Measurements from ENCODE around the gene CXCL8.

Gene CXCL8

DNA sequence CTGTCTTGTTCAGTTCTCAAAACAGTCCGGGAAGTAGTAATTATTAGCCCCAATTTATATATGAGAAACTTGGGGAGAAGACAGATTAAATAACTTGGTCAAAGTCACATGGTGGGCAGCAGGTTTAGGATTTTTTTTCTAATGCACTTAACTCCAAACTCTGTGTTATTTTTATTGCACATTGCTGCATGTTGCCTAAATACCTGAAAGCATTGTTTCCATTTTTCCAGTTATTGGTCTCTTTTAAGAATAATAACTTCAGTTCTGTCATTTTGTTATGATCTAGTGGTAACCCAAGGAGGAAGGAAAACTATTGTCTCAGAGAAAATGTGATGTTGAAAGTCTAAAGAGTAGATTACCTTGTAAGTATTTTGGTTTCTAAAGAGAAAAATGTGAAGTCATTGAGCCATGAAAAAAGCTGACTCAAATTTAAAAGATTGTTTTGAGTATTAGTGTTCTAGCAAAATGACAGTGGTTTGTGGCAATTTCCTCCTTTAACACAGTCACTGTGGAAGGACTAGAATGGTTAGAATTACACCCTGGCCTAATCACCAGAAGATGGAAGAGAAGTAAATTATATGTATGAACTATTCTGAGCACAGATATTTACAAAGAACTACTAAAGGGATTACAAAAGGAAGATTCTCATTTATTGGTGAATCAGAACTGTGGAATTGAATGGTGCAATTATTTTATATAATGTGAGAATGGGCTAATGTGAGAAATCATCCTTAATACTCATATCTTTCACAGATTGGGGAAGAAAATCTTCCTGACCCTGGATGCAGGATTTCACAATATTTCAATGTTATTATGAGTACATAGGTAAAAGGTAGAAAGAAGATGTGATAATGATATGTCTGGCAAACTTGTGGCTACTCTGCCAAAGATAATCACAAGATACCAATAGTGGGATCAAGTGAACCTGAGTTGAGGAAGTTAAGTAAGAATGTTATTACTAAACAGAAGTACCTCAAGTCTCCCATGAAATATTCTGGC, 21.7 kb upstream of the CXCL8 start:
- no peak for DNase-seq (ENCODE audit: low spot score)

- no peak for DNase-seq (ENCODE audit: low spot score)
Observed at GRCh38 chr4:73721435-73721834, 18.9 kb upstream of the CXCL8 start.

DNA sequence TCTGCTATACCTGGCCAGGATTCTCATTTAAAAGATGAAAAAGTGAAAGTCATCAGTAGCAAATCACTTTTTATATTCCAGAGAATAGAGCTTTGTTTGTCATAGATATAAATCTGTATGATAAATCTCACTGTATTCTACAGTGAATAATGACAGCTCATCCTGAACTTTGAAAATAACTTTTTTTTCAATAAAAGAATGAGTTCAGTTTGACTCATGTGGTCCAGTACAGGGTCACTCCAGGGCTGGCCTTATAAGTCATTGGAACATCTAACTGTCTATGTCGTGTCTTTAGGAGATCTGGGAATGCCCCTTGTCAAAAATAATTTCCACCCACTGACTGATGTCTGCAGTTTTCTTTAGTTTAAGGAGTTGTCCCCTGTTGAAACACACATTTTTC, 18.5 kb upstream of the CXCL8 start:
- DNase-seq (ENCODE audit: low spot score) = no peak

DNA sequence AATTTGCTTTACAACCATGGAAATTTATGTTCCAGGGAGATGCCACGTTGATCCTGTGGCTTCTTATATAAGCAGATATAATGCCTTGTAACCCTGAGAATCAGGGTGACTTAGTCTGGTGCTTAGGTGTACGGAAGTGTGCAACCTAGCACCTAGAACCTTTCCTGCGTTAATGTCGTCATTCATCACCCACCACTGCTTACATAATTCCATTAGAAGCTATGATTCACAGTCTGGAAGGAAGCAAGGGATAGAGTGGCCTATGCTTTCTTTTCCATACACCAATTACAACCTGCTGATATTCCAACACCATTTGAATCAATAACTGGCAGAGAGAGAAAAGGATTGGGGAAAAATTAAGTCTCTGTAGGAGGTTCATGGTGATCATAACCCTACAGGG, 17.3 kb upstream of the CXCL8 start:
- no peak for DNase-seq (ENCODE audit: low spot score)

DNA sequence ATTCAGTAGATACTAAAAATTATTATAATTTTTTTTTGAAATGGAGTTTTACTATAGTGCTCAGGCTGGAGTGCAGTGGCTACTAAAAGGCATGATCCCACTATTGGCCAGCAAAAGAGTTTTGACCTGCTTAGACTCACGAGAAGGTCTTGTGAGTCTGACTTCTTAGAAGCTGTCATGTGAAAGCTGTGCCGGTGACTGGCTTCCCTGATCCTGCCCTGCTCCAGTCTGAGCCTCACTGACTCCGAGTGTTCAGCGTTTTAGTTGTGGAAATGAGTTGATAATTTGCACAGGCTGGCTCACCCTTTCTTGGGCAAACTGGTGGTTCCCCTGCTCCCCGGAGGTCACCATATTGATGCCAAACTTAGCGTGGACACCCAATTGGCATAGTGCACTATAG, 16.4 kb upstream of the CXCL8 start:
- no peak for DNase-seq (ENCODE audit: low spot score)

DNA sequence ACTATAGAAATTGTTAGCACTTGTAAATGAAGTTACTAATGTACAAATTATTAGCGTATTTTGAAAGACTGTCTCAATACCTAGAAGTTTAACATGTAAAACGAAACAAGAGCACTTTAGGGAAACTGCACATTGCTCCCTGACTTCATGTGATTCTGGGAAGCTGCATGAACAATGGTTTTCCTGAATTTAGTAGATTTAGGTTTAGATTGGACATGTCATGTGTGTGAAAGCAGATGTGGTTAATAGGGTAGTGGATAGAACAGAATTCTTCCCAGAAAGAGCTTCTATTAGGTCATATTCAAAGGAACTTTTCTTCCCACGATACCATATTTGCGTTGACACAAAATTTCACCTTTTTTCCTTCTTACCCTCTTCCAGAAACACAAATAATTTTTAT, 14.9 kb upstream of the CXCL8 start:
- no peak for DNase-seq (ENCODE audit: low spot score)

GRCh38 chr4:73725985-73726384, 14.4 kb upstream of the CXCL8 start:
- DNase-seq (ENCODE audit: low spot score) = no peak

- DNase-seq (ENCODE audit: low spot score) = no peak
Observed at GRCh38 chr4:73727685-73728084, 12.7 kb upstream of the CXCL8 start.

GRCh38 chr4:73728091-73728741, 12.2 kb upstream of the CXCL8 start:
- no peak for DNase-seq (ENCODE audit: low spot score)

DNA sequence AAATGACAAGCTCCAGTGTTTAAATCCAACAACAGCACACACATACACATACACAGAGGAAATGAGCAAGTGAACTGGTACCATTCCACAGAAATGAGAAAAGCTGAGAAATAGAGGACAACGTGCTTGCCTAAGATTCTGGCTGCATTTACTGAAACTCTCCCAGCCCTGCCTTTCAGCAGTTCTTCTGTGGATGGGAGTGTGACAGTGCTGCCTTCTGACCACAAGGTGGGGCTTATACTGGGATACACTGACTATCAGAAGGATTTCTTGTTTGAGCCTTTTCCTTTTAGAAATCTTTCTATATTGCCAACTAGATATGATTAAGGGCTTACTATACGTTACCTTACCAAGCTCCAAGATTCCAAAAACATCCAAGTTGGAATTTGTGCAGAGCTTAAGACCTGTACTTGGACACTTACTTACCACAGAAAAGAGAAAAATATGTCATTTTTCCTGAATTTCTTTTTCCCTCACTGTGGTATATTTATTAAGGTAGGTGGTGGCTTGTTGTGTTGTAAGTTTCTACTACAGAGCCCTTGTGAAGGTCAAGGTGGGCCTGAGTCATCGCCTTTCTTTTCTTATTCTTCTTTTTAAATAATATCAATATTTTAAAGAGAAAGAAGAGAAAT, 10.7 kb upstream of the CXCL8 start:
- DNase-seq (ENCODE audit: low spot score) = no peak

DNA sequence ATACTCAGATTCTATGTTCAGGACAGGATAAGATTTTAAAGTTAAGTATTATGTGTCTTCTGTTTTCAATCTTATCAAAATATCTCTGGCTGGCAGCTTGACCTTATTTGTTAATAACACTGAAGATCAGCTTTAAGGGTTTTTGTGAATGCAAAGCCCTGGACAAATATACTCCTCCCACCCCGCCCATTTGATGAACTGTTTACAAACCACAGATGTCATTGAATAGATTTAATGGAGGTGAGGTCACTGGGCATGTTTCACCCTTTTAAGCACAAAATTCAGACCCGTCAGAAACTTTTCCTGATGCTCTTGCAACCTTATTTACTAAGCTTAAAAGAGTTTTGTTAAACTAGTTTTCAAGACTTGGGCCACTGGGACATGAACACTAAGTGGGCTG, 10.1 kb upstream of the CXCL8 start:
- DNase-seq (ENCODE audit: low spot score) = no peak

GRCh38 chr4:73730867-73731266, 9.5 kb upstream of the CXCL8 start:
- no peak for DNase-seq (ENCODE audit: low spot score)

DNA sequence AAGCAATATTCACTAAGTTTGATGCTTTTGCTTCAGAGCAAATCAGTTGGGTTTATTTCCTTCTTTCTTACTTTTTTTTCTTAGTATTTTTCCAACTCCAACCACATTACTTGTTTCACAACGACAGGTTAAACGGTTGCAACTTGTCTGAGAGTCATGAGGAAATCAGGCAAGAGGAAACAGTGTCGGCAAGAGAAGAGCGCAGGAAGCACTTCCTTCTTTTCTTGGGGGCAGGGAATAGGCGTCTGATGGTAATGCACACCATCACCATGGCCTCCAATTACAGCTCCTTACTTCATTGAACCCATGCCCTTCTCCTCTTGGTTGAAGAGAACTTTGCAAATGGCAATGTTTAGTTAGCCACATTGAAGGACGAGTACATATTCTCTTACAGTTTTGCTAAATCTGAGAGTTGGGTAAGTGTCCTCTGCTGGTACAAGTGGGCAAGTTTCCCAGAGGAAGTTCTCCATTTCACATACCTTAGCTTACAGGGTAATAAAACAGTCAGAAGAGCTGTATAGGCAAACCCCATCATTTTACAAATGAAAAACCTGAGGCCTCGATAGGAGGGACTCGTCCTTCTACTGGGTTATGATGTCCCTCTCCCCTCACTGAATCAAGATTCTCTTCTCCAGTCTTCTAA, 8.3 kb upstream of the CXCL8 start:
- no peak for DNase-seq (ENCODE audit: low spot score)

DNA sequence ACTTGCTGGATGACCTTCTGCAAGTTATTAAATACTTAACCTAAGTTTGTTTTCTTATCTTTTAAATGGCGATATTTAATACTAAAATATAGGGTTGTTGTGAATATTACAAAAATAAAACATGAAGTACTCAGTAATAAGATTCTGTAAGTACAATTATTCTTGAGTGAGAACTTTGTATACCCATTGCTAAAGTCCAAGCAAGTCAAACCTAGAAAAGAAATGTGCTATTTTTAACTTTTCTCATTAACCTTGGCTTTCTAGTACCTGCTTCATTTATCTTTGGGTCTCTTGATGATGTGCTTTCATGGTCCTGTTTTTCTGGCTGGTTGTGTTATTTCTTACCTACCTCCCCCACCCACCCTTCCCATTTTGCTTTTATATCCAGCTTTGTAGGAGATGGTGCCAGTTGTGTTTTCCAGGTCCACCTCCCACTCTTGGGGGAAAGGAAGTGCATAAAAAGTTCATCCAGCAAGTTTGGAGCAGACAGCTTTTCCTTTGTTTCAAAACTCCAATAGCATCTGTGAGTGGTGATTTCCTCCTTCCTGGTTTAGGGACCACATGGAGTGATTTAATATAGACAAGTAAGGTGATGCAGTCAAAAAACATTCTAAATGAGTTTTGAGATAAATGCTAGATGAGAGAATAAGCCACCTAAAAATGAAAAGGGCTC, 7.5 kb upstream of the CXCL8 start:
- DNase-seq (ENCODE audit: low spot score) = no peak

DNA sequence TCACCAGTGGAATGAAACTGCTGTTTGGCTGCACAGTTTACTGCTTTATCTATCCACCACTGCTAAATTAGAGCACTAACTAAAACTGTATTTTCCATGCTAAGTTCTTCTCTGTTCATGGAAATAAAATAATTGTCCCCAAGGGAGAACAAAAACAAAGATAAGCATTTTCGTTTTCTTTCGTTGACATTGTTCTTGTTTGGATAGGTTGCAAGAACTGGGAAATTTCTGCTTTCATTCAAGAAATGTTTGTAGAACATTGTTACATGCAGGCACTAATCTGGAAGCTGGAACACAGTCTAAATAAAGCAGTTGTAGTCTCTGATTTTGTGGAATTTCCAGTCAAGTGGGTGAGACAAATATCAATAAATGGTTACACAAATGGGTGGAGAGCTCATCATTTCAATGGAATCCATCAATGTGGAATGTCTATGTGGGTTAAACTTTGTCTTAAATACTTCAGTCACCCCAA, 5.8 kb upstream of the CXCL8 start:
- no peak for DNase-seq (ENCODE audit: low spot score)

DNA sequence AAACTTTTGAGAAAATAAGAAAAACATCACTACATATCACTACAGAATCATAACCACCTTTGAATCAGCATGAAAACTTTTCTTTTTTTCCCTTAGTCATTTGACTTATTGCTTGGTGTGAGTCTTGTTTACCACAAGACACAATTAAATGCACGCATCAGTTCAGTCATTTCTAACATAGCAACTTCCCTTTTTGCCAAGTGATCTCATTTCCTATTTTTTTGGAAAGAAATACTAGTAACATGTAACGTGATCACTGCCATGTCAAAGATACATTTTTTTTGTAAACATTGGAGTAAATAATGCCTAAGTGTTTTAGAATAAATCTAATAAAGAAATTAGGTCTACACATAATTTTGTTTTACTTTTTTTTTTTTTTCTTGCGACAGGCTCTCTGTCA, 5.1 kb upstream of the CXCL8 start:
- DNase-seq (ENCODE audit: low spot score) = no peak

GRCh38 chr4:73741031-73741749, 821 bp downstream of the CXCL8 start:
- no peak for DNase-seq (ENCODE audit: low spot score)

DNA sequence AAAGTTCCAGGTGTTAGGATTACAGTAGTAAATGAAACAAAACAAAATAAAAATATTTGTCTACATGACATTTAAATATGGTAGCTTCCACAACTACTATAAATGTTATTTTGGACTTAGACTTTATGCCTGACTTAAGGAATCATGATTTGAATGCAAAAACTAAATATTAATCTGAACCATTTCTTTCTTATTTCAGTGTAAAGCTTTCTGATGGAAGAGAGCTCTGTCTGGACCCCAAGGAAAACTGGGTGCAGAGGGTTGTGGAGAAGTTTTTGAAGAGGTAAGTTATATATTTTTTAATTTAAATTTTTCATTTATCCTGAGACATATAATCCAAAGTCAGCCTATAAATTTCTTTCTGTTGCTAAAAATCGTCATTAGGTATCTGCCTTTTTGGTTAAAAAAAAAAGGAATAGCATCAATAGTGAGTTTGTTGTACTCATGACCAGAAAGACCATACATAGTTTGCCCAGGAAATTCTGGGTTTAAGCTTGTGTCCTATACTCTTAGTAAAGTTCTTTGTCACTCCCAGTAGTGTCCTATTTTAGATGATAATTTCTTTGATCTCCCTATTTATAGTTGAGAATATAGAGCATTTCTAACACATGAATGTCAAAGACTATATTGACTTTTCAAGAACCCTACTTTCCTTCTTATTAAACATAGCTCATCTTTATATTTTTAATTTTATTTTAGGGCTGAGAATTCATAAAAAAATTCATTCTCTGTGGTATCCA, 1.6 kb downstream of the CXCL8 start:
- DNase-seq (ENCODE audit: low spot score) = no peak

DNA sequence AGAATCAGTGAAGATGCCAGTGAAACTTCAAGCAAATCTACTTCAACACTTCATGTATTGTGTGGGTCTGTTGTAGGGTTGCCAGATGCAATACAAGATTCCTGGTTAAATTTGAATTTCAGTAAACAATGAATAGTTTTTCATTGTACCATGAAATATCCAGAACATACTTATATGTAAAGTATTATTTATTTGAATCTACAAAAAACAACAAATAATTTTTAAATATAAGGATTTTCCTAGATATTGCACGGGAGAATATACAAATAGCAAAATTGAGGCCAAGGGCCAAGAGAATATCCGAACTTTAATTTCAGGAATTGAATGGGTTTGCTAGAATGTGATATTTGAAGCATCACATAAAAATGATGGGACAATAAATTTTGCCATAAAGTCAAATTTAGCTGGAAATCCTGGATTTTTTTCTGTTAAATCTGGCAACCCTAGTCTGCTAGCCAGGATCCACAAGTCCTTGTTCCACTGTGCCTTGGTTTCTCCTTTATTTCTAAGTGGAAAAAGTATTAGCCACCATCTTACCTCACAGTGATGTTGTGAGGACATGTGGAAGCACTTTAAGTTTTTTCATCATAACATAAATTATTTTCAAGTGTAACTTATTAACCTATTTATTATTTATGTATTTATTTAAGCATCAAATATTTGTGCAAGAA, 2.3 kb downstream of the CXCL8 start:
- DNase-seq (ENCODE audit: low spot score) = no peak

DNA sequence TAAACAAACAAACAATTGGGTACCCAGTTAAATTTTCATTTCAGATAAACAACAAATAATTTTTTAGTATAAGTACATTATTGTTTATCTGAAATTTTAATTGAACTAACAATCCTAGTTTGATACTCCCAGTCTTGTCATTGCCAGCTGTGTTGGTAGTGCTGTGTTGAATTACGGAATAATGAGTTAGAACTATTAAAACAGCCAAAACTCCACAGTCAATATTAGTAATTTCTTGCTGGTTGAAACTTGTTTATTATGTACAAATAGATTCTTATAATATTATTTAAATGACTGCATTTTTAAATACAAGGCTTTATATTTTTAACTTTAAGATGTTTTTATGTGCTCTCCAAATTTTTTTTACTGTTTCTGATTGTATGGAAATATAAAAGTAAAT, 2.9 kb downstream of the CXCL8 start:
- no peak for DNase-seq (ENCODE audit: low spot score)

Data from left forelimb (tissue), 1 donor.